Measurements from ENCODE around the gene DTX2.
"Not testable (repeated sequence)": the region's sequence is repeated elsewhere in the genome, so short reads cannot be mapped to it uniquely, and the experiment has no call there.

The DTX2 gene

DNA sequence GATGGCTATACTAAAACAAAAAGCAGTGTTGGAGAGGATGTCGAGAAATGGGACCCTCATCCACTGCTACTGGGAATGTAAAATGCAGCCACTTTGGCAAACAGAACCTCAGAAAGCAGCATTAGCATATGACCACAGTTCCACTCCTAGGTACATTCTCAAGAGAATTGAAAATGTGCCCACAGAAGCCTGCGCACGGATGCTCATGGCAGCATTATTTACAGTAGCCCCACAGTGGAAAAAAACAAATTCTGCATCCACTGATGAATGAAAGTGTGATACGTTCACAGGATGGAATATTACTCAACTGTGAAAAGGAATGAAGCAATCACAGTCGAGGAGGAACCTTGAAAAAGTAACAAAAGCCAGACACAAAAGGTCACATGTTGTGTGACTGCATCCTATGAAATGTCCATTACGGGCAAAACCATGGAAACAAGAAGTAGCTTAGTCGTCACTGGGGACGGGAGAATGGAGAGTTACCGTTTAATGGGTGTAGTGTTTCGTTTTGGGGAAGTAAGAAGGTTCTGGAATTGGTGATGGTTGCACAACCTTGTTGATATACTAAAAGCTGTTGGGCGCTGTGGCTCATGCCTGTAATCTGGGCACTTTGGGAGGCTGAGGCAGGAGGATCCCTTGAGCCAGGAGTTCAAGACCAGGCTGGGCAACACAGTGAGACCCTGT is 46.4 kb downstream of the DTX2 start:
- intact Hi-C loops (cut with micrococcal nuclease), result no loop called here
- H3K4me1 Mint-ChIP-seq (ENCODE audit: low read depth), result peaks cover 18% of the 10 kb centered on the region
- no peaks in the 10 kb centered on the region for H3K27me3 Mint-ChIP-seq
- peaks cover 8% of the 10 kb centered on the region for H3K9me3 Mint-ChIP-seq
- H3K4me3 Mint-ChIP-seq, result no peak overlapping the region
- H3K27ac Mint-ChIP-seq, result peak overlapping the region; percentile 74
- peaks cover 35% of the 10 kb centered on the region for H3K36me3 Mint-ChIP-seq (ENCODE audit: low read depth)

DNA sequence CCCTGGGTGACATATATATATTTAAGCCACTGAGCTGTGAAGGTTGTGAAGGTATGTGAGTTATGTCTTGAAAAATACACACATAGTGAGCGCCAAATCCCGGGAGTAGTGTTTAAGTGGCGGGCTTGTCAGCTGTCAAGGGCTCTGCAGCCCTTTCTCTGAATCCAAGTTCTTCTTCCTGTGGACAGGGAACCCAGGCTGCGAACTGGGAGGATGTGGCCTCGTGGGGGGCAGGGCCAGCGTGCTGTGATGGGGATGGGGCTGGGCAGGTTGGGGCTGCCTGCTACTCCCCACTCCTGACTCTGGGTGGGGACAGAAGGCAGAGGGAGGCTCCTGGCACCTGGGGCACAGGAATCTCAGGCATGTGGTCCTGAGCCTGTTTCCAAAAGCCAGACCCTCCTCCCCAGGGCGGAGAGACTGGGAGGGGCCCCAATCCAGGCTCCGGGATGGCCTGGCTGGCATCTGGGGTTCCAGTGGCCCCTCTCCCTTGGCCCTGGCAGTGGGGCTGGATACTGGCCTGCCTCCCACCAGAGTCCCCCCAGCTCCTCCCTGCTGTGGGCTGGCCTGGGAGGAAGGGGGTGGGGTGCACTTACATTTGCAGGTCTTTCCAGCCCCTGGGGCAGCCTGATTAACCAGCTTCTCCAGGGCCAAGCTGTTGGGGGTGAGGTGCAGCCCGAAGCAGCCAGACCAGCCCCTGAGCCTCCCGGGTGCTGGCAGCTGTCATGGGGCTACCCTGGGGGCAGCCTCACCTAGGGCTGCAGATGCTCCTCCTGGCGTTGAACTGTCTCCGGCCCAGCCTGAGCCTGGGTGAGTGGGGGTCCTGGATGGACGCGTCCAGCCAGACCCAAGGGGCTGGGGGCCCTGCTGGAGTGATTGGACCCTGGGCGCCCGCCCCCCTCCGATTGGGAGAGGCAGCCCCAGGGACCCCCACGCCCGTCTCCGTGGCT is 48.7 kb downstream of the DTX2 start, which contains the start of gene UPK3B:
Gene UPK3B, plus strand, starts transcription at position 622 of the 947 bp plus-strand sequence. Its CDS starts 101 bp downstream, at position 723.
- Mint-ChIP-seq H3K9me3 (peaks cover 8% of the 10 kb centered on the region), H3K4me3 (no peak within 1 kb of the TSS), H3K4me1 (ENCODE audit: low read depth) (peaks cover 24% of the 10 kb centered on the region), H3K36me3 (ENCODE audit: low read depth) (peaks cover 18% of the 10 kb centered on the region), H3K27ac (peak within 1 kb of the TSS; percentile 10), H3K27me3 (no peaks in the 10 kb centered on the region)
- intact Hi-C loops (cut with micrococcal nuclease), result no loop called here

DNA sequence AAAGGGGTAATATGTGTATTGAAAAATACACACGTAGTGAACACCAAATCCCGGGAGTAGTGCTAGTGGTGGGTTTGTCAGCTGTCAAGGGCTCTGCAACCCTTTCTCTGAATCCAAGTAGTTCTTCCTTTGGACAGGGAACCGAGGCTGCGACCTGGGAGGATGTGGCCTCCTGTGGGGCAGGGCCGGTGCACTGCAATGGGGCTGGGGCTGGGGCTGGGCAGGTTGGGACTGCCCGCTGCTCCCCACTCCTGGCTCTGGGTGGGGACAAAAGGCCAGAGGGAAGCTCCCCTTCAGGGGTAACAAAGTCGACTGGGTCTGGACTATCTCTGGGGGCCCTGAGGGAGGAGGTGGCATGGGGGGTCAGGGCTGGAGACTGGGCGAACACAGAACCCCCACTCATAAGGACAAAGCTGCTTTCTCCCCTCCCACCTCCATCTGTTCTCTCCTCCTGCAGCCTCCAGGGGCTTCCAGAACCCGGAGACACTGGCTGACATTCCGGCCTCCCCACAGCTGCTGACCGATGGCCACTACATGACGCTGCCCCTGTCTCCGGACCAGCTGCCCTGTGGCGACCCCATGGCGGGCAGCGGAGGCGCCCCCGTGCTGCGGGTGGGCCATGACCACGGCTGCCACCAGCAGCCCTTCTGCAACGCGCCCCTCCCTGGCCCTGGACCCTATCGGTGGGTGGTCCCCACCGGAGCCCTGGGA is 49.8 kb downstream of the DTX2 start:
- H3K36me3 Mint-ChIP-seq (ENCODE audit: low read depth); H3K4me3 Mint-ChIP-seq; intact Hi-C loops (cut with micrococcal nuclease); H3K9me3 Mint-ChIP-seq; H3K27ac Mint-ChIP-seq; H3K27me3 Mint-ChIP-seq: not testable (repeated sequence)
- H3K4me1 Mint-ChIP-seq (ENCODE audit: low read depth), result peaks cover 19% of the 10 kb centered on the region

- H3K27ac Mint-ChIP-seq; intact Hi-C loops (cut with micrococcal nuclease); H3K36me3 Mint-ChIP-seq (ENCODE audit: low read depth); H3K9me3 Mint-ChIP-seq; H3K4me3 Mint-ChIP-seq; H3K27me3 Mint-ChIP-seq: not testable (repeated sequence)
- H3K4me1 Mint-ChIP-seq (ENCODE audit: low read depth), result peaks cover 19% of the 10 kb centered on the region
Measured at GRCh38 chr7:76511911-76512885, 50.7 kb downstream of the DTX2 start.

- no peaks in the 10 kb centered on the region for H3K36me3 Mint-ChIP-seq (ENCODE audit: low read depth)
- intact Hi-C loops (cut with micrococcal nuclease), result no loop called here
- H3K27me3 Mint-ChIP-seq, result no peaks in the 10 kb centered on the region
- no peak overlapping the region for H3K4me3 Mint-ChIP-seq
- no peak overlapping the region for H3K27ac Mint-ChIP-seq
- H3K4me1 Mint-ChIP-seq (ENCODE audit: low read depth), result peaks cover 14% of the 10 kb centered on the region
- peaks cover 1% of the 10 kb centered on the region for H3K9me3 Mint-ChIP-seq
Measured at GRCh38 chr7:76512941-76513816, 51.7 kb downstream of the DTX2 start.

- Mint-ChIP-seq H3K4me1 (ENCODE audit: low read depth) (peaks cover 12% of the 10 kb centered on the region), H3K36me3 (ENCODE audit: low read depth) (no peaks in the 10 kb centered on the region), H3K4me3 (no peak overlapping the region), H3K27ac (no peak overlapping the region), H3K27me3 (no peaks in the 10 kb centered on the region), H3K9me3 (no peaks in the 10 kb centered on the region)
- intact Hi-C loops (cut with micrococcal nuclease), result no loop called here
Measured at GRCh38 chr7:76513817-76514799, 52.6 kb downstream of the DTX2 start.

GRCh38 chr7:76514926-76515771 is 53.6 kb downstream of the DTX2 start:
- Mint-ChIP-seq H3K4me1 (ENCODE audit: low read depth) (peaks cover 6% of the 10 kb centered on the region), H3K27ac (no peak overlapping the region)
- intact Hi-C loops (cut with micrococcal nuclease), result no loop called here

DNA sequence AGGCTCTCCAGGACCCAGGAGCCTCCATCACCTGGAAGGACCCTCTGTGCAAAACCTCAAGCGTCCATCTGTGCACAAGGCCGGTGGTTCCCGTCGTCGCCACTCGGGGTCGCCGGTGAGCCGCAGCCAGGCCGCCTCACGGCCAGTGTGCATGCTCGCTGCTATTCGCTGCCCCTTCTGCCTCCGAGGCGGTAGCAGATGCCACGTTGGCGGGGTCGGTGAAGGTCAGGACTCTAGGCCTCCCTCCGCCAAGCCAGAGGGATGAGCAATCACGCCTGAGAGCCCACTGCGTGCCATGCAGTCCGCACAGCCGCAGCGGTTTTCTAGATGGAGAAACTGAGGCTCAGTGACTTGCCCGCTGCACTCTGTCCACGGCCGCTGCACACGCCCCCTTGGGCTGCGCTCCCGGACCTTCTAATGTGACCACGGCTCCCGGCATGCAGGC is 54.5 kb downstream of the DTX2 start:
- Mint-ChIP-seq H3K4me3 (no peak overlapping the region), H3K27ac (no peak overlapping the region), H3K9me3 (no peaks in the 10 kb centered on the region), H3K27me3 (no peaks in the 10 kb centered on the region), H3K4me1 (ENCODE audit: low read depth) (peaks cover 5% of the 10 kb centered on the region), H3K36me3 (ENCODE audit: low read depth) (no peaks in the 10 kb centered on the region)
- intact Hi-C loops (cut with micrococcal nuclease), result no loop called here

More at GRCh38 chr7:76514926-76515771, 53.6 kb downstream of the DTX2 start:
- no peaks in the 10 kb centered on the region for H3K9me3 Mint-ChIP-seq
- no peaks in the 10 kb centered on the region for H3K27me3 Mint-ChIP-seq
- no peaks in the 10 kb centered on the region for H3K36me3 Mint-ChIP-seq (ENCODE audit: low read depth)
- no peak overlapping the region for H3K4me3 Mint-ChIP-seq

DNA sequence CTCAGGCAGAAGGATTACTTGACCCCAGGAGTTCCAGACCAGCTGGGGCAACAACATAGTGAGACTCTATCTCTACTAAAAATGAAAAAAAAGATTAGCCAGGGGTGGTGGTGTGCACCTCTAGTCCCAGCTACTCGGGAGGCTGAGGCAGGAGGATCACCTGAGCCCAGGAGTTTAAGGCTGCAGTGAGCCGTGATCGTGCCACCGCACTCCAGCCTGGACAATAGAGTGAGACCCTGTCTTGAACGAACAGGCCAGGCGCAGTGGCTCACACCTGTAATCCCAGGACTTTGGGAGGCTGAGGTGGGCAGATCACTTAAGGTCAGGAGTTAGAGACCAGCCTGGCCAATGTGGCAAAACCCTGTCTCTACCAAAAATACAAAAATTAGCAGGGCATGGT is 55.4 kb downstream of the DTX2 start:
- H3K4me3 Mint-ChIP-seq; H3K4me1 Mint-ChIP-seq (ENCODE audit: low read depth); H3K9me3 Mint-ChIP-seq; H3K27ac Mint-ChIP-seq; H3K27me3 Mint-ChIP-seq; H3K36me3 Mint-ChIP-seq (ENCODE audit: low read depth); intact Hi-C loops (cut with micrococcal nuclease): not testable (repeated sequence)

- H3K4me3 Mint-ChIP-seq; H3K9me3 Mint-ChIP-seq; H3K27ac Mint-ChIP-seq; H3K4me1 Mint-ChIP-seq (ENCODE audit: low read depth); intact Hi-C loops (cut with micrococcal nuclease); H3K27me3 Mint-ChIP-seq; H3K36me3 Mint-ChIP-seq (ENCODE audit: low read depth): not testable (repeated sequence)
Measured at GRCh38 chr7:76526183-76526582, 64.7 kb downstream of the DTX2 start.

DNA sequence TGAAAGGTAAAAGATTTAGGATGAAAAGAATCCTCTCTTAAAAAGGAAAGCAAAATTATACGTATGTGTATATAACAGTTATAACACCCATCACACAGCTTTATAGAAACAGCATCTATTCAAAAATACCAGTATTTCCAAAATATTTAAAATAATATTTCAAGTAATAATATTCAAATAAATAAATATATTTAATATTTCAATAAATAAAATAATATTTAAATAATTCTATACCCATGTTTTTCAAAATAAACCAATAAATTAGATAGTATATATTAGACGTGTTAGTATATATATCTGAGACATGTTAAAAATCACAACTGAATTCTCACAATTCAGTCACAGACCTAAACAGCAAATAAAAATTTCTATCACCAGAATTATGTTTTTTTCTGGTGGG is 70.1 kb downstream of the DTX2 start:
- not testable (repeated sequence) for H3K4me1 Mint-ChIP-seq (ENCODE audit: low read depth)

More for the DNA sequence above, 70.1 kb downstream of the DTX2 start:
- H3K27ac Mint-ChIP-seq; H3K27me3 Mint-ChIP-seq; H3K4me3 Mint-ChIP-seq; H3K36me3 Mint-ChIP-seq (ENCODE audit: low read depth); intact Hi-C loops (cut with micrococcal nuclease); H3K9me3 Mint-ChIP-seq: not testable (repeated sequence)
